B cell (primary cell): ENCODE data around the gene DBP.

Experiments used
- CTCF ChIP-seq: fragments of 200-600 bp; IDR thresholded peaks from one replicate; pipeline ENCODE4 v1.8.0; 2022; ENCODE audit warnings: antibody characterized with exemption, mild to moderate bottlenecking
- EZH2 ChIP-seq: IDR thresholded peaks from 2 replicates; pipeline ENCODE4 v1.6.1; 2012; ENCODE audit warnings: borderline replicate concordance, low read depth, mild to moderate bottlenecking, moderate library complexity, low read length; ENCODE audit not compliant: insufficient read depth, poor library complexity, severe bottlenecking

- TF ChIP-seq CTCF (peak; percentile 69), EZH2 (no peak)
These were observed 28.3 kb downstream of the DBP start for GRCh38 chr19:48608798-48609263.
